Upper lobe of right lung (tissue), 1 donor: ENCODE results near the gene ANO1. TPM values are rescaled to one million over a fixed set of nuclear protein-coding genes. Genes with fewer than 3 reads are reported as not detected.

Experiments
- ATAC-seq: fragments of 200-7000 bp; cut with Tn5 transposase; one replicate; pipeline ENCODE4 v1.9.1; 2020; ENCODE audit warnings: mild to moderate bottlenecking, moderate library complexity
- DNase-seq: peaks from one replicate; pipeline ENCODE4 v3.0.0-alpha.2; 2020
- H3K27ac ChIP-seq: fragments of 200-600 bp; one replicate; pipeline ENCODE4 v1.8.0; 2022
- H3K27me3 ChIP-seq: fragments of 200-600 bp; one replicate; pipeline ENCODE4 v1.8.0; 2022; ENCODE audit warnings: mild to moderate bottlenecking
- H3K36me3 ChIP-seq: fragments of 200-600 bp; one replicate; pipeline ENCODE4 v1.8.0; 2022
- H3K4me1 ChIP-seq: fragments of 200-600 bp; one replicate; pipeline ENCODE4 v1.8.0; 2022
- H3K4me3 ChIP-seq: fragments of 200-600 bp; one replicate; pipeline ENCODE4 v1.8.0; 2022; ENCODE audit warnings: mild to moderate bottlenecking
- H3K9me3 ChIP-seq: fragments of 200-600 bp; one replicate; pipeline ENCODE4 v1.8.0; 2022
- CTCF ChIP-seq: fragments of 200-600 bp; IDR thresholded peaks from one replicate; pipeline ENCODE4 v1.8.0; 2022; ENCODE audit warnings: antibody characterized with exemption
- intact Hi-C: fragments of 100-400 bp; cut with DNase I; formaldehyde crosslinking; loops from one replicate; pipeline ENCODE4 v1.11.0; 2022
- total RNA-seq: library from RNA; stranded (reverse); fragmentation: NEBNext Ultra II Directional; extraction: Animal tissue kit (Norgen Biotek cat#: 25700); gene quantifications from one replicate; pipeline ENCODE4 v1.2.1, GENCODE V29; 2021
- donor health status: DM: no; HTN: yes; CAD: no; lungs with severe emphysema.

The ANO1 gene
- total RNA-seq, 1 donor from 2014 or later = 16.8 TPM

DNA sequence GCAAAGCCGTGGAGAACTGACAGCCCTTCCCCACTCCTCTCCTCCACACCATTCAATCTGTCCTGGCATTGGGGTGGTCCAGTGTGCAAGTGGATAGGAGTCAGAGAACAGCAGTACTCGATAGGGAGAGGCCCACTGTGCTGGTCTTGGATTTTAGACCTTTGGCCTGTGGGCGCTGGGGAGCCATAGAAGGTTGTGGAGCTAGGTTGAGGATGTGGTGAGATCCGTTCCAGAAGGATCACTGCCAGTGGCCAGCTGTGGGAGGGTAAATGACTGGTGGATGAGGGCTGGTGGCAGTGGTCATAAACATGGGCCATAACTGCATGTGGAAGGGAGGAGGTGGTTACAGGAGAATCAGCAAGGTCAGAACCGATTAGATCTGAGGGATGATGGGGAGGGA is 28.6 kb downstream of the ANO1 start:
- H3K4me3 ChIP-seq = no peak overlapping the region
- ATAC-seq (no peak), DNase-seq (no peak)
- no peak overlapping the region for H3K27ac ChIP-seq
- no peaks in the 10 kb centered on the region for H3K27me3 ChIP-seq
- TF ChIP-seq CTCF = no peak
- intact Hi-C loops = no loop called here
- H3K9me3 ChIP-seq = no peaks in the 10 kb centered on the region
- H3K4me1 ChIP-seq = no peaks in the 10 kb centered on the region
- no peaks in the 10 kb centered on the region for H3K36me3 ChIP-seq

- no peak for DNase-seq
- intact Hi-C loops = no loop called here
- no peaks in the 10 kb centered on the region for H3K36me3 ChIP-seq
- H3K27ac ChIP-seq = no peak overlapping the region
- TF ChIP-seq CTCF = no peak
- H3K4me1 ChIP-seq = no peaks in the 10 kb centered on the region
- H3K4me3 ChIP-seq = no peak overlapping the region
- H3K9me3 ChIP-seq = no peaks in the 10 kb centered on the region
- no peak for ATAC-seq
- H3K27me3 ChIP-seq = no peaks in the 10 kb centered on the region
Observed at GRCh38 chr11:70107191-70107590, 29.1 kb downstream of the ANO1 start.

DNA sequence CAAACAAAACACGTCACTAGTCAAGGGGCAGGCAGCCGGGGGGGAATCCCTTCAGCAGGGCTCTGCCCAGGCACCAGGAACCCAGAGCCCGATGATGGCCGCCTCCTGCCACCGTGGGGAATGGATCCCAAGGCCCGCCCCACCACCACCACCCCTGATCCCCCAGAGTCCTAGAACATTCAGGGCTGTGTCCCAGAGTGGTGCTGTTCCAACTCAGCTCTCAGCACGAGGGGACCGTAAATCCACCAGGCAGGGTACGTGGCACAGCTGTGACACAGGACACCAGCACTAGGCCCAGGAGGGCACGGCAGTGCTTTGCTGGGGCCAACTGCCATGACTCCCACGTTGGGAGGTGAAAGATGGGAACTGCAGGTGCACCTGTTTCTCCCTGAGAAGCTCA is 29.6 kb downstream of the ANO1 start:
- no peak overlapping the region for H3K4me3 ChIP-seq
- H3K9me3 ChIP-seq = no peaks in the 10 kb centered on the region
- H3K27ac ChIP-seq = no peak overlapping the region
- ATAC-seq (no peak), DNase-seq (no peak)
- H3K4me1 ChIP-seq = no peaks in the 10 kb centered on the region
- intact Hi-C loops = no loop called here
- H3K27me3 ChIP-seq = no peaks in the 10 kb centered on the region
- no peak for TF ChIP-seq CTCF
- no peaks in the 10 kb centered on the region for H3K36me3 ChIP-seq

- no peaks in the 10 kb centered on the region for H3K4me1 ChIP-seq
Observed at GRCh38 chr11:70108250-70108649, 30.1 kb downstream of the ANO1 start.

DNA sequence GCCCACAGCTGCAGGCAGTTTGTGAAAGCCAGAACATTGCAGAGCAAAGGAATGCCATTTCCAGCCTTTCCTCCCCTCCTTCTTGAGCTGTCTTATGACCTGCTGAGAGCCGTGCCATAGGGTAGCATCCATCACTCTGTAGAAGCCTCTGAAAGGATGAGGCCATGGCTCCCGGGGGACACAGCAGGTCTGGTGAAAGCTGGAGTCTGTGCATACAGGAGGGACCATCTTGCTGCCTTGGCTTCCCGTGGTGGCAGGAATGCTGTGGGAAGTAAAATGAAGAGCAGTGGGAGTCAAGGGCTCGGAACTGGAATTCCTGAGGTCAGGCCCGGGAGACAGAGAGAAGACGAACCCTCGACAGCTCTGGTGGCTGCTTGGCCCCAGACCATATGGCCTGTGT is 30.9 kb downstream of the ANO1 start:
- Histone ChIP-seq H3K4me3 (no peak overlapping the region), H3K4me1 (no peaks in the 10 kb centered on the region), H3K27ac (no peak overlapping the region), H3K9me3 (no peaks in the 10 kb centered on the region), H3K27me3 (no peaks in the 10 kb centered on the region), H3K36me3 (no peaks in the 10 kb centered on the region)
- ATAC-seq (no peak), DNase-seq (no peak)
- intact Hi-C loops = no loop called here
- no peak for TF ChIP-seq CTCF

More at GRCh38 chr11:70108250-70108649, 30.1 kb downstream of the ANO1 start:
- Histone ChIP-seq H3K36me3 (no peaks in the 10 kb centered on the region), H3K9me3 (no peaks in the 10 kb centered on the region), H3K27me3 (no peaks in the 10 kb centered on the region), H3K4me3 (no peak overlapping the region), H3K27ac (no peak overlapping the region)
- DNase-seq (no peak), ATAC-seq (no peak)
- intact Hi-C loops = no loop called here
- no peak for TF ChIP-seq CTCF

DNA sequence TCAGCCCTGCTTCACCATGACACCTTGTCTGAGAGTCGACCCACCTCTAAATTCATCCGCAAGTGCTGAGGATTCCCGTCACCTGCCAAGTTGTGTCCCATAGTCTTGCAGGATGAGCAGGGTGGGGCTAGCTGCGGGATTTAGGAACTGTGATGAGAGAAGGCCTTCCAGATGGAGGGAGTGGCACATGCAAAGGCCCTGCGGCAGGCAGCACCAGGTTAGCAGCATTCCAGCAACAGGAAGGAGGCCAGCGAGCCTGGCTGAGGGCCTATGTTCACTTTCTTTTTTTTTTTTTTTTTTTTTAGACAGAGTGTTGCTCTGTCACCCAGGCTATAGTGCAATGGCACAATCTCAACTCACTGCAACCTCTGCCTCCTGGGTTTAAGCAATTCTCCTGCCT is 31.8 kb downstream of the ANO1 start:
- H3K36me3 ChIP-seq = no peaks in the 10 kb centered on the region
- no peak overlapping the region for H3K27ac ChIP-seq
- intact Hi-C loops = no loop called here
- no peak for TF ChIP-seq CTCF
- H3K4me1 ChIP-seq = no peaks in the 10 kb centered on the region
- no peaks in the 10 kb centered on the region for H3K27me3 ChIP-seq
- H3K9me3 ChIP-seq = no peaks in the 10 kb centered on the region
- ATAC-seq (no peak), DNase-seq (no peak)
- no peak overlapping the region for H3K4me3 ChIP-seq
